Activated CD8-positive, alpha-beta T cell treated with anti-CD3 and anti-CD28 coated beads, Interleukin-2, amount 10 ng/mL, durations not matched to agents 7 days and 5 days (primary cell): Measurements from ENCODE around the gene SPATA13. TPM values are rescaled to one million over a fixed set of nuclear protein-coding genes. Genes with fewer than 3 reads are reported as not detected.

Source experiments
- ATAC-seq: fragments of 150-1000 bp; cut with Tn5 transposase; one replicate; pipeline ENCODE4 v1.10.0; 2021; ENCODE audit warnings: moderate library complexity
- CTCF ChIA-PET: fragments of 350-600 bp; sonication (Branson Sonifier 250); formaldehyde crosslinking; loops from one replicate; lab custom pipeline; 2021; ENCODE audit warnings: antibody characterized with exemption; lab: Charles Lee
- POLR2A ChIA-PET: fragments of 350-600 bp; sonication (Branson Sonifier 250); formaldehyde crosslinking; loops from one replicate; lab custom pipeline; 2021; ENCODE audit warnings: antibody characterized with exemption; lab: Charles Lee
- DNase-seq: peaks from one replicate; pipeline ENCODE4 v3.0.0-alpha.2; 2020
- H3K27ac Mint-ChIP-seq: one replicate; pipeline ENCODE4 v1.8.0; 2021; ENCODE audit warnings: mild to moderate bottlenecking, mixed read lengths
- H3K27me3 Mint-ChIP-seq: one replicate; pipeline ENCODE4 v1.8.0; 2021; ENCODE audit warnings: low read depth, mixed read lengths
- H3K36me3 Mint-ChIP-seq: one replicate; pipeline ENCODE4 v1.8.0; 2021; ENCODE audit warnings: low read depth, mixed read lengths
- H3K4me1 Mint-ChIP-seq: one replicate; pipeline ENCODE4 v1.8.0; 2021; ENCODE audit warnings: low read depth, mixed read lengths
- H3K4me3 Mint-ChIP-seq: one replicate; pipeline ENCODE4 v1.8.0; 2021; ENCODE audit warnings: mild to moderate bottlenecking, mixed read lengths
- H3K9me3 Mint-ChIP-seq: one replicate; pipeline ENCODE4 v1.8.0; 2022; ENCODE audit warnings: mixed read lengths; ENCODE audit not compliant: insufficient read depth
- total RNA-seq, 2 experiments: library from RNA; stranded (reverse); gene quantifications; one replicate each; pipeline ENCODE4 v1.2.3, GENCODE V29; 2021

SPATA13 gene
- total RNA-seq, 2 experiments from 2014 or later = 57.4 to 63.2 TPM

DNA sequence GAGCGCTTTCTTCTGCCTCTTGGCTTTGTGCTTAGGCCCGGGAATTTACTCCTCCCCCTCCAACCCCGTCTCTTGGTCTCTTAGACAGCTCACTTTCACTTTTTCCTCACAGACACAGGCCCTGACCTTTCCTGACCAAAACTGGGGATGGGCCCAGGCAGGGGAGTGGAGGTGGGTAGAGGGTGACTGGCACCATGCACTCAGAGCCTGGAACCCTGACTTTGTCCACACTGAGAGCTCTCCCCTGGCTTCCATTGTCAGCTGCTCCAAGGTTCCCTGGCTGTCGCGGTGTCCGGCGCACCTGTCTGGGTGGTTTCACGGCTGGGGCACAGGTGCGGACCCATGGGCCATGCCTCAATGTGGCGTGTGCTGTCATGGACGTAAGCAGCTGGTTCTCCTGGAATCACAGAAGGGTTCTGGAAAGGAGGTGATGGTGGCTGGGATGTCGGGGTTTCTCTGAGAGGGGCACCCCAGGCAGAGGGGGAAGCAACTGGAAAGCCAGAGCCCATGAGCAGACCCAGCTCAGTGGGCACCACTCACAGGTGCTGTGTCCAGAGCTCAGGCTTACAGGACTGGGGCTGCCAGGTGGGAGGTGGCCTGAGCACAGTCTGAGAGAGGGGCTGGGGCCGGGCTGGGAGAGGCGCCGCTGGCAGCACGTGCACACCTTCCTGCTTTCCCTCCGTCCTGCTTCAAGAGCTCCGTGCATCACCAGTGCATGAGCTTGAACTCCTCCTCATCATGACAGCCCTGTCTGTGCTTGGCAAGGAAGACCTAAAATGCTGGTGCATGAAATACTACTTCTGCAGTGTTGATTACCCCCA is 120.9 kb downstream of the SPATA13 start:
- DNase-seq (no peak), ATAC-seq (no peak)
- Mint-ChIP-seq H3K4me3 (no peak overlapping the region), H3K9me3 (no peaks in the 10 kb centered on the region), H3K27ac (peak overlapping the region; percentile 18), H3K4me1 (peaks cover 34% of the 10 kb centered on the region), H3K27me3 (no peaks in the 10 kb centered on the region), H3K36me3 (peaks cover 50% of the 10 kb centered on the region)
- POLR2A ChIA-PET = no interaction called here
- CTCF ChIA-PET = no interaction called here

DNA sequence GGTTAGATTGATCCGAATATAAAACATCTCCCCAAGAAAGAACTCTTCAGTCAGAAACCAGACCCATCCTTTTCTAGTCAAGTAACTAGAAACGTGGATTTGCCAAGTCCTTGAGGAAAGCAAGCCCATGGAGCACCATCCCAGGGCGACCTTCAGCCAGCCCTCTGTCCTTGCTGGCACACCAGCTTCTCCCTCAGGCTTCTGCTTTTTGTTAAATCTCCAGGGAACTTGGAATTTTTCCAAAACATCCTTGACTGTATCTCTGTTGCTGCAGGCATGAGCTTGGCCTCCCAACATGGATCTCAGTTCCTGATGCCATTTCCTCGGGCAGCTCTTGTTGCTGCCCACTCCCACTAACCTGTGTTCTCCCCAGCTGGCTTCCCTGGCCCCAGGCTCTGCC is 121.7 kb downstream of the SPATA13 start:
- H3K27me3 Mint-ChIP-seq = no peaks in the 10 kb centered on the region
- H3K27ac Mint-ChIP-seq = peak overlapping the region; percentile 59
- peaks cover 25% of the 10 kb centered on the region for H3K4me1 Mint-ChIP-seq
- no peaks in the 10 kb centered on the region for H3K9me3 Mint-ChIP-seq
- DNase-seq (no peak), ATAC-seq (no peak)
- H3K36me3 Mint-ChIP-seq = peaks cover 52% of the 10 kb centered on the region
- ChIA-PET POLR2A (no interaction called here), CTCF (interaction anchor here (0.7 kb wide), 1 partner anchor 17 kb away, joined by 4 read pairs; no protein-coding TSS in a partner anchor)
- no peak overlapping the region for H3K4me3 Mint-ChIP-seq

DNA sequence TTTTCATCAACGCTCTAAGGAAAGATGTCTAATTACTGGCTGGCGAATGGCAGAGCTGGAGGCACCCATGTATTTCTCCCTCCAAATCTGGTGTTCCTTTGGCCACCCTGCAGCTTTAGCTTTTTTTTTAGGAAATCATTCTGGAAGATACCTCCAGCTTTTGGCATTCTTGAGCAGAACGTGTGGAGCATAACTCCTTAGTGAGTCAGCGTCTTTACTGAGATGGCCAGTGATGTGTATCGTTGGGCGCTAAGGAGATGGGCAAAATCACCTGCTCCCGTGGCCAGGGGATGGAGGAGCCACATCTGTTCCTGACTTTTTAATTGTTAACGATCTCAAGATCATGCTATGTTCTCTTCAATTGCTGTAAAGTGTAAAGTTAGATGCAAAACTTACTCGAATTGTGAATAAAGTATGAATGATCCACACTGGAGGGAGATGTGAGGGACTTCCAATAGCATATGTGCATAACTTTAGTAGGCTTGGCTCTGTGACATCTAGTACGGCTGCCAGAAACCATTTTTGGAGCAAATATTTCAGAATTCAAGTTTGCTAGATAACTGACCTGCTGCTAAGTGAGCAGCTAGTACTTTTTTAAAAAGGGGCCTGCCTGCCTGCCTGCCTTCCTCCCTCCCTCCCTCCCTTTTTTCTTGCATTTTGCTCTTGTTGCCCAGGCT is 124.5 kb downstream of the SPATA13 start:
- no peaks in the 10 kb centered on the region for H3K9me3 Mint-ChIP-seq
- no peak overlapping the region for H3K4me3 Mint-ChIP-seq
- no peak for ATAC-seq
- ChIA-PET POLR2A (no interaction called here), CTCF (interaction anchor here (1.6 kb wide), 1 partner anchor 57 kb away, joined by 3 read pairs; no protein-coding TSS in a partner anchor)
- no peaks in the 10 kb centered on the region for H3K27me3 Mint-ChIP-seq
- no peak for DNase-seq
- peaks cover 2% of the 10 kb centered on the region for H3K4me1 Mint-ChIP-seq
- peaks cover 56% of the 10 kb centered on the region for H3K36me3 Mint-ChIP-seq
- no peak overlapping the region for H3K27ac Mint-ChIP-seq

DNA sequence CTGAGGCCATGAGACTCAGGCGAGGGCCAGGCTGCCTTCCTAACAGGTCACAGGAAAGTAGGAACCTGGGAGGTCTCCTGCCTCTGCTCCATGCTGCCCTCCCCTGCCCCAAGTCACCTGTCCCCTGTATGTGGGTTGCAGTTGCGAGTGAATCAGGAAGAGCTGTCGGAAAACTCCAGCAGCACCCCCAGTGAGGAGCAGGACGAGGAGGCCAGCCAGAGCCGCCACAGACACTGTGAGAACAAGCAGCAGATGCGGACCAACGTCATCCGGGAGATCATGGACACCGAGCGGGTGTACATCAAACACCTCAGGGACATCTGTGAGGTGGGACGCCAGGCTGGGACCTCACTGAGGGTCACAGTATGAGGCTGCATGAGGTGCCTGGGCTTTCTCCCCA is 126.1 kb downstream of the SPATA13 start:
- POLR2A ChIA-PET = no interaction called here

DNA sequence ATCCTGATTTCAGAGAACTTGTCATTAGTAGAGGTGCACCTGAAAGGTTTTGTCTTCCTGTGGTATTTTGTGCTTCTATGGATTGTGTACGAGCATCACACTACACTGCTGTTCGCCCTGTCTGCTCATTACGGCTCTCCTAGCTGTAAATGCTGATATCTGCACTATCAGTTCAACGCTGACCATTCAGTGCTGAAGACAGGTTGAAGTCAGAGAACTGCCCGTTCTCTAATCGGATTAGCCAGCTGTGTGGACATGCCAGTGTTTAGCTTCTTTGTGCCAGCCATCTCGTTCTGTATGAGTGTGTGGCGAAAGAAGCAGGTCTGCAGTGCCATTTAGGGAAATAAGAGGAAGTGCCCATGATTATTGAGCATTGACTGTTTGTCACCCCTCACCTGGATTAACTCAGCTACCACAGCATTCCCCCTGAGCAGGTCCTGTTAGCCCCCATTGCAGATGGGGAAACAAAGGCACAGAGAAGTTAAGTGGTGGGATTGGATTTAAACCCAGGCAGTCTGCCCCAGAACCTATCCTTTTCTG is 127.3 kb downstream of the SPATA13 start:
- Mint-ChIP-seq H3K36me3 (peaks cover 66% of the 10 kb centered on the region), H3K4me1 (no peaks in the 10 kb centered on the region), H3K4me3 (no peak overlapping the region), H3K27me3 (no peaks in the 10 kb centered on the region), H3K9me3 (no peaks in the 10 kb centered on the region), H3K27ac (no peak overlapping the region)
- POLR2A ChIA-PET = no interaction called here
- DNase-seq (no peak), ATAC-seq (no peak)
- CTCF ChIA-PET = no interaction called here

More for the DNA sequence above, 126.1 kb downstream of the SPATA13 start:
- CTCF ChIA-PET = no interaction called here
- Mint-ChIP-seq H3K36me3 (peaks cover 64% of the 10 kb centered on the region), H3K27ac (no peak overlapping the region), H3K27me3 (no peaks in the 10 kb centered on the region), H3K4me1 (no peaks in the 10 kb centered on the region), H3K9me3 (no peaks in the 10 kb centered on the region), H3K4me3 (no peak overlapping the region)
- DNase-seq = no peak
- no peak for ATAC-seq

DNA sequence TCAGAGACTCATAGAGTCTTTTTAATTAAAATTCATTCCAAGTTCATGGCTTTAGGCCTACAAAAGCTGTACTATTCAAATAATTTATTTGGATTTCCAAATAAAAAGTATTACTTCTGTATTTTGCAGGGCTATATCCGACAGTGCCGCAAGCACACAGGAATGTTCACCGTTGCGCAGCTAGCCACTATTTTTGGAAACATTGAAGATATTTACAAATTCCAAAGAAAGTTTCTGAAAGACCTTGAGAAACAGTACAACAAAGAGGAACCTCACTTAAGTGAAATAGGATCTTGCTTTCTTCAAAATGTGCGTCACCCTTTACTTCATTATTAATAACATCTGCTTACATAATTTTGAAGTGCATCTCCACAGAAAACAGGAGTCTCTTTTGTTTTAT is 128.3 kb downstream of the SPATA13 start:
- no peak for ATAC-seq
- peaks cover 70% of the 10 kb centered on the region for H3K36me3 Mint-ChIP-seq
- H3K4me1 Mint-ChIP-seq = no peaks in the 10 kb centered on the region
- H3K4me3 Mint-ChIP-seq = no peak overlapping the region
- no peak for DNase-seq
- no peaks in the 10 kb centered on the region for H3K9me3 Mint-ChIP-seq
- H3K27ac Mint-ChIP-seq = no peak overlapping the region
- H3K27me3 Mint-ChIP-seq = no peaks in the 10 kb centered on the region
- POLR2A ChIA-PET = interaction anchor here (0.7 kb wide), 1 partner anchor 24 kb away, joined by 4 read pairs; no protein-coding TSS in a partner anchor
- CTCF ChIA-PET = no interaction called here

DNA sequence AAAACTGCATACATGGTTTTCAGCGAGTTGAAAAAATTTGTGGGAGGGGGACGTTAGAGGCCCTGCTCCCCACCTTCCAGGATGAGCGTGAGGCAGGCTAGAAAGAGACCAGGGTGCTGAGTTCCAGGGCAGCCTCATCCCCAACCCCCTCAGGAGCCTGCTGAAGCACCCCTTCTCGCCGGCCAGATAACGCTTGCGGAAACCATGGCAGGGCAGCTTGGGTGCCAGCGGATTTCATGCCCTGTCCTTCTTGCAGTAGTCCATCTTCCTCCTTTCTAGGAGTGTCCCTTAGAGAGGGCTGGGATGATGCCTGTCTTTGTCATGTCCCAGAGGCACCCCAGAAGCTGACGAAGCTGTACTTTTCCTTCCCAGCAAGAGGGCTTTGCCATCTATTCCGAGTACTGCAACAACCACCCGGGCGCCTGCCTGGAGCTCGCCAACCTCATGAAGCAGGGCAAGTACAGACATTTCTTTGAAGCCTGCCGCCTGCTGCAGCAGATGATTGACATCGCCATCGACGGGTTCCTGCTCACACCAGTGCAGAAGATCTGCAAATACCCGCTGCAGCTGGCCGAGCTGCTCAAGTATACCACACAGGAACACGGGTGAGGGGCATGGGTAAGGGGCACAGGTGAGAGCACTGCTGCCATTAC is 129.9 kb downstream of the SPATA13 start:
- Mint-ChIP-seq H3K4me1 (no peaks in the 10 kb centered on the region), H3K27me3 (no peaks in the 10 kb centered on the region), H3K4me3 (no peak overlapping the region), H3K9me3 (no peaks in the 10 kb centered on the region), H3K36me3 (peaks cover 72% of the 10 kb centered on the region), H3K27ac (no peak overlapping the region)
- DNase-seq (no peak), ATAC-seq (no peak)
- ChIA-PET CTCF (no interaction called here), POLR2A (interaction anchor here (1.0 to 1.3 kb wide), 2 partner anchors 12 to 18 kb away, joined by 3 read pairs; no protein-coding TSS in a partner anchor)

DNA sequence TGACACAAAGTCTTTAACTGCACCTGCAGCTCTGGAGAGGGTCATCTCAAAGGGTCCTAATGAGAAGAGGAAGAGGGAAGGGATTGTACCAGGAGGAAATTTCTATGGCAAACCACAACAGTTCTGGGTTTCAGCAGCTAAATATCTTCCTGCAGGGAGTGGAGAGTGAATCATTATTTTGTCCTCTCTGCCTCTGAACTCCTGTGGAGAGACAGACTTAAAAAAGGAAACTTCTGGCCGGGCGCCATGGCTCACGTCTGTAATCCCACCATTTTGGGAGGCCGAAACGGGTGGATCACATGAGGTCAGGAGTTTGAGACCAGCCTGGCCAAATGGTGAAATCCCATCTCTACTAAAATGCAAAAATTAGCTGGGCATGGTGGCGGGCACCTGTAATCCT is 132.0 kb downstream of the SPATA13 start:
- H3K27me3 Mint-ChIP-seq = no peaks in the 10 kb centered on the region

DNA sequence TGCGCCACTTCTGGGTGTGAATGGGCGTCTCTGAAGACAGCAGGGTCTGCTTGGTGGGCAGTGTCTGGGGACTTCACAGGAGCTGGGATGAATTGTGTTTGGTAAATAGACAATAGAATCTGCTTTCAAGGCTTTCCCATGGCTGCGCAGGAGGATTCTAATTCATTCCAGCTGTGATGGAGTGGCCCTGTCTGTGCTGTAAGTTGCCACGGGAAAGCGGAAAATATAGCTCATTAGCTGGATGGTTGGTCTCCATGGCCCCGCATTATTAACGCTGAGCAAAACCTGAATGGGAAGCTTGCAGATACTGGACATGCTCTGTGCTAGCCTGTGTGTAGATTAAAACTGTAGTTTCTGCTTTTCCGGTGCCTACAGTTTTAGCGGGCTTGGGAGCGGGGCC is 133.2 kb downstream of the SPATA13 start:
- Mint-ChIP-seq H3K9me3 (no peaks in the 10 kb centered on the region), H3K4me1 (no peaks in the 10 kb centered on the region), H3K27me3 (no peaks in the 10 kb centered on the region), H3K36me3 (peaks cover 79% of the 10 kb centered on the region), H3K27ac (no peak overlapping the region), H3K4me3 (no peak overlapping the region)
- CTCF ChIA-PET = no interaction called here
- DNase-seq (no peak), ATAC-seq (no peak)
- POLR2A ChIA-PET = no interaction called here

More for the DNA sequence above, 132.0 kb downstream of the SPATA13 start:
- DNase-seq = no peak
- no peak overlapping the region for H3K27ac Mint-ChIP-seq
- no peak overlapping the region for H3K4me3 Mint-ChIP-seq
- H3K4me1 Mint-ChIP-seq = no peaks in the 10 kb centered on the region
- no peaks in the 10 kb centered on the region for H3K9me3 Mint-ChIP-seq
- ChIA-PET CTCF (no interaction called here), POLR2A (no interaction called here)
- no peak for ATAC-seq
- H3K36me3 Mint-ChIP-seq = peaks cover 78% of the 10 kb centered on the region

DNA sequence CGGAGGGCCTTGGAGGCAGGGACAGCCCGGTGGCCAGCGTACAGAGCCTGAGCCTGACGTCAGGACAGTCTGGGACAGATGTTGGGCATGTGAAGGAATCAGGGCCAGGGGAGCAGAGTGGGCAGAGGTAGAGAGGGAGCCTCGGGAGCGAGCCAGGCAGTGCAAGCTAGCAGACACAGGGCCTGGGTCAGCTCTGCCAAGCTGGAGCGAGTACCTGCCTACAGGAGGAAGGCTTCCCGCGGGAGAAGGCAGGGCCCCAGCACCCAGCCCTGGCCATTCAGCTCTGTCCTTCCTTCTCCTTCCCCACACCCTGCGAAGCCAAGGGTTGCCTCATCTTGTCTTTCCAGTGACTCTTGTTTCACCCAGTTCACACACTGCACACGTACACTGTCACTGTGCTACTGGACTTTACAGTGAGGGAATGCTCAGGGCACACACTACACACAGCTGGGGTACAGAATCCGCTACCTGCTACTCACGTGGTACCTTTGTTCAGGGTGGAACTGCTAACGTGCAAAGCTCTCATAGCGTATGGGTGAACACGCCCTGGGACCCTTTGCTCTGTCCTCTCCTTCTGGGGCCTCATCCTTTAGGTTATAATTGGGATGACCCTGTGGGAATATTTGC is 139.1 kb downstream of the SPATA13 start:
- no peak overlapping the region for H3K27ac Mint-ChIP-seq
- H3K4me1 Mint-ChIP-seq = peaks cover 1% of the 10 kb centered on the region
- H3K27me3 Mint-ChIP-seq = no peaks in the 10 kb centered on the region
- ChIA-PET CTCF (no interaction called here), POLR2A (no interaction called here)
- no peak for DNase-seq
- no peak overlapping the region for H3K4me3 Mint-ChIP-seq
- no peaks in the 10 kb centered on the region for H3K9me3 Mint-ChIP-seq
- peaks cover 82% of the 10 kb centered on the region for H3K36me3 Mint-ChIP-seq
- ATAC-seq = no peak

DNA sequence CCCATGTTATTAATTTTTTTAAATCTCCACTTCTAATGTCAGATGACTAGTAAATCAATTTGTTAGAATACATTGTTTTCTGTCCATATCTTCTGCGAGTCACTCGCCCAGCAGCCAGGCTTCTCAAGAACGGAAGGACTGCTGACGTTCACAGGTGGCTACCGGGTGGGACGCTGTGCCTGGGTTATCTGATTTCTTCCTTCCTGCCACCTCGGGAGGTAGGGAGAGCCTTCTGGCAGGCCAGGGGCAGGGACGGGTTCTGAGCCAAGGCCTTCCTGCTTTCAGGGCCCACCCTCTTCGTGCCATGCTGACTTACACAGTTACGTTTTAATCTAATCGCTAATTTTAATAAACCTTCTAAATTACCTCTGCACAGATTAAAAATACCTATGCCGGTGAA is 140.9 kb downstream of the SPATA13 start:
- peaks cover 1% of the 10 kb centered on the region for H3K4me1 Mint-ChIP-seq
- ChIA-PET CTCF (interaction anchor here (1.0 kb wide), 1 partner anchor 281 kb away, joined by 3 read pairs; no protein-coding TSS in a partner anchor), POLR2A (no interaction called here)
- ATAC-seq = no peak
- H3K9me3 Mint-ChIP-seq = no peaks in the 10 kb centered on the region
- no peaks in the 10 kb centered on the region for H3K27me3 Mint-ChIP-seq
- H3K4me3 Mint-ChIP-seq = no peak overlapping the region
- no peak for DNase-seq
- no peak overlapping the region for H3K27ac Mint-ChIP-seq
- peaks cover 80% of the 10 kb centered on the region for H3K36me3 Mint-ChIP-seq
